Mucosa of descending colon (tissue), 3 donors: ENCODE measurements around the gene RASL12. TPM values are rescaled to one million over a fixed set of nuclear protein-coding genes. Genes with fewer than 3 reads are reported as not detected.

ENCODE experiments used
- ATAC-seq: fragments of 200-7000 bp; cut with Tn5 transposase; one replicate; pipeline ENCODE4 v1.9.1; 2020; ENCODE audit warnings: mild to moderate bottlenecking, moderate library complexity
- DNase-seq, 3 donors: peaks; one replicate each; pipeline ENCODE4 v3.0.0-alpha.2; 2020
- H3K36me3 ChIP-seq: fragments of 200-600 bp; one replicate; pipeline ENCODE4 v1.8.0; 2021; ENCODE audit warnings: low read depth, mild to moderate bottlenecking
- H3K4me1 ChIP-seq: fragments of 200-600 bp; one replicate; pipeline ENCODE4 v1.8.0; 2021; ENCODE audit warnings: low read depth, mild to moderate bottlenecking
- H3K4me3 ChIP-seq: fragments of 200-600 bp; one replicate; pipeline ENCODE4 v1.8.0; 2021; ENCODE audit warnings: mild to moderate bottlenecking
- H3K9me3 ChIP-seq: fragments of 200-600 bp; one replicate; pipeline ENCODE4 v1.8.0; 2021; ENCODE audit warnings: mild to moderate bottlenecking
- intact Hi-C, 2 donors: fragments of 100-400 bp; cut with DNase I in 1 of 2; cut with micrococcal nuclease in 1 of 2; formaldehyde crosslinking; loops; one replicate each; pipeline versions ENCODE4 v1.11.0 to v1.11.1; 2022; cut with DNase I, micrococcal nuclease
- long read RNA-seq, 2 donors: library from polyadenylated mRNA; unstranded; transcript quantifications; one replicate each; pipeline ENCODE4 v2.0.0, GENCODE V29; 2019 to 2021
- total RNA-seq, 3 donors: library from RNA; stranded (reverse); fragmentation: NEBNext Ultra II Directional in 2 of 3; extraction: Animal tissue kit (Norgen Biotek cat#: 25700) in 2 of 3; gene quantifications; one replicate each; pipeline versions ENCODE4 v1.2.1 to v1.2.4, GENCODE V29; 2021 to 2023
- TF ChIP-seq, protein P1 (sequence below): fragments of 200-600 bp; IDR thresholded peaks from one replicate; pipeline ENCODE4 v1.8.0; 2022; ENCODE audit warnings: antibody characterized with exemption, mild to moderate bottlenecking
- donor health status: DM: no; HTN: no; CAD: no; lungs with moderate emphysema.
- donor health status: DM: no; HTN: no; CAD: no.
- donor health status: DM: no; HTN: yes; CAD: no.

The RASL12 gene, protein sequence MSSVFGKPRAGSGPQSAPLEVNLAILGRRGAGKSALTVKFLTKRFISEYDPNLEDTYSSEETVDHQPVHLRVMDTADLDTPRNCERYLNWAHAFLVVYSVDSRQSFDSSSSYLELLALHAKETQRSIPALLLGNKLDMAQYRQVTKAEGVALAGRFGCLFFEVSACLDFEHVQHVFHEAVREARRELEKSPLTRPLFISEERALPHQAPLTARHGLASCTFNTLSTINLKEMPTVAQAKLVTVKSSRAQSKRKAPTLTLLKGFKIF
- total RNA-seq = 10 to 100 TPM in 1 of 3 donors, 1 to 10 TPM in 2; 2.7 to 29.7 (median 8.4) TPM
- long read RNA-seq, donor 1, transcript RASL12-201 (5 exons, 2,640 nt) = major isoform, 115 of 144 reads
- long read RNA-seq, donor 1, transcript RASL12-202 (4 exons, 1,523 nt) = minor isoform, 13 of 144 reads
- long read RNA-seq, donor 1, partial matches to known transcripts = 2 of 144 reads
- long read RNA-seq, donor 1, other reads (novel, unspliced or antisense) = 14 of 144 reads
- long read RNA-seq, donor 2, partial matches to known transcripts = 0 of 4 reads
- long read RNA-seq, donor 2, other reads (novel, unspliced or antisense) = 1 of 4 reads

DNA sequence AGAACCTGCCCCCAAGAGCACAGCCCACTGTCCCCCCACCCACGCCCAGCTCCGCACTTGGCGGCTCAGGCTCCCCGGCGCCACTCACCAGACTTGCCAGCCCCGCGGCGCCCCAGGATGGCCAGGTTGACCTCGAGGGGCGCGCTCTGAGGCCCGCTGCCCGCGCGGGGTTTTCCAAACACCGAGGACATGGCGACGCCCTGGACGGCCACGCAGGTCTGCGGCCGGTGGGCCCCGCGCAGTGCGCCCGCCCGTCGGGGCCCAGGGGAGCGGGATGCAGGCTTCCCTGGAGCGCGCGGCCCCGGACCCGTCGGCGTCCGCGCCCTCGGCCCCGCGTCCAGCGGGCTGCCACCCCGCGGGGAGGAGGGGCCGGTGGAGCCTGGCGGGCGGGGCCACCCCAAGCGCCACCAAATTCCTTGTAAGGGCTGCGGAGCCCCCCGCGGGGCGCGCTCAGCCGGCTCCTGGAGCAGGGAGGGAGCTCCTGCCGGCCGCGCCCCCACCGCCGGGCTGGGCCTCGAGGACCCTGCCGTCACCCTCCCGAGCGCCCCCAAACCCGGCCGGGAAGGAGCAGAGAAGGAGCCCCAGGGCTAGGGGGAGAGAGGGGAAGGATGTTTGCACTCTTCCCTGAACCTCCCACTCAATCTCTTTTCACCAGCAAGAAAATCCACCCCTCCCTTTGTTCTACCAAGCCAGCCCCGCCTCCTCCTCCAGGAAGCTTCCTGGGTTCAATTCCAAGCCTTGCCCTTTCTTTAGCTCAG, at the start of gene RASL12:
RASL12 (minus strand) TSS at position 347 of the 758 bp plus-strand sequence; CDS start at position 191, 156 bp downstream.
- H3K4me1 ChIP-seq = no peaks in the 10 kb centered on the region
- DNase-seq (peak in 1 of 3 donors; percentile 62), ATAC-seq (peak; percentile 57)

DNA sequence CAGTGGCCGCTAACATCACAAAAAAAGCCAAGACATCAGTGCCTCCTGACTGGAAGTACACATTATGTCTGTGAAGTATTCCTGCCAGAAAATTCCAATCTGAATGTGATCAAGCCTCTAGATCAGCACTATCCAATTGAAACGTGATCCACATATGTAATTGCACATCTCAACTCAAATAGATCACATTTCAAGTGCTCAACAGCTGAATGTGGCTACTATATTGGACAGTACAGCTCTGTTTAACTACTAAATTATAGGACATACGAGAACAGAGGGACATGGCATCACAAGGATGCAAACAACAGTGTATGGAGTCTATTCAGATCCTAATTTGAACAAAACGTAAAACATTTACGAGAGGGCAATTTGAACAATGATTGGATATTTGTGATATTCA, 47.8 kb upstream of the RASL12 start:
- H3K4me1 ChIP-seq = no peaks in the 10 kb centered on the region
- peaks cover 5% of the 10 kb centered on the region for H3K36me3 ChIP-seq
- H3K9me3 ChIP-seq = no peaks in the 10 kb centered on the region
- H3K4me3 ChIP-seq = no peak overlapping the region
- TF ChIP-seq, protein P1, sequence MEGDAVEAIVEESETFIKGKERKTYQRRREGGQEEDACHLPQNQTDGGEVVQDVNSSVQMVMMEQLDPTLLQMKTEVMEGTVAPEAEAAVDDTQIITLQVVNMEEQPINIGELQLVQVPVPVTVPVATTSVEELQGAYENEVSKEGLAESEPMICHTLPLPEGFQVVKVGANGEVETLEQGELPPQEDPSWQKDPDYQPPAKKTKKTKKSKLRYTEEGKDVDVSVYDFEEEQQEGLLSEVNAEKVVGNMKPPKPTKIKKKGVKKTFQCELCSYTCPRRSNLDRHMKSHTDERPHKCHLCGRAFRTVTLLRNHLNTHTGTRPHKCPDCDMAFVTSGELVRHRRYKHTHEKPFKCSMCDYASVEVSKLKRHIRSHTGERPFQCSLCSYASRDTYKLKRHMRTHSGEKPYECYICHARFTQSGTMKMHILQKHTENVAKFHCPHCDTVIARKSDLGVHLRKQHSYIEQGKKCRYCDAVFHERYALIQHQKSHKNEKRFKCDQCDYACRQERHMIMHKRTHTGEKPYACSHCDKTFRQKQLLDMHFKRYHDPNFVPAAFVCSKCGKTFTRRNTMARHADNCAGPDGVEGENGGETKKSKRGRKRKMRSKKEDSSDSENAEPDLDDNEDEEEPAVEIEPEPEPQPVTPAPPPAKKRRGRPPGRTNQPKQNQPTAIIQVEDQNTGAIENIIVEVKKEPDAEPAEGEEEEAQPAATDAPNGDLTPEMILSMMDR = no peak
- intact Hi-C loops = no loop called here
- ATAC-seq (no peak), DNase-seq (no peak)

More for the DNA sequence above, at the start of gene RASL12:
- TF ChIP-seq, protein P1 = no peak
- no peaks in the 10 kb centered on the region for H3K9me3 ChIP-seq
- H3K4me3 ChIP-seq = peak within 1 kb of the TSS; percentile 6
- no peaks in the 10 kb centered on the region for H3K36me3 ChIP-seq
- intact Hi-C loops = no loop called here

DNA sequence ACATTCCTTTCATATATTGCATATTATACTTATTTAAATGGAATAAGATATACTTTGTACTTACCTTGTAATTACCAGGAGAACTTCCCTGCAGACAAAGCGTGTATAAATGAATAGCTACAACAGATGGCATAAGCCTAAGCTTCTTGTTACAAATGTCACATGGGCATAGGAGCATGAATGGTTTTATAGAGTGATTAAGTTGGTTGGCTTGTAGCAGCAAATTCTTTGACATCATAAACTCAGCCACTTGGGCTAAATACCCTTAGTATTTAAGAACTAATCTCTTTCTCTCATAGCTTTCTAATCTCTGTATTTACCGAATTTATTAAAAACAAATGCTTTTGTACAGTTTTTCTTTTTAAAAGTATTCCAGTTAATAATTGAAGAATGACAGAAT, 47.3 kb upstream of the RASL12 start, which contains the start of gene UBAP1L:
UBAP1L (minus strand) TSS at position 115 of the 400 bp plus-strand sequence. CDS start 8,985 bp downstream, outside the sequence.
- no peak for ATAC-seq
- TF ChIP-seq, protein P1 = no peak
- H3K4me3 ChIP-seq = no peak within 1 kb of the TSS

DNA sequence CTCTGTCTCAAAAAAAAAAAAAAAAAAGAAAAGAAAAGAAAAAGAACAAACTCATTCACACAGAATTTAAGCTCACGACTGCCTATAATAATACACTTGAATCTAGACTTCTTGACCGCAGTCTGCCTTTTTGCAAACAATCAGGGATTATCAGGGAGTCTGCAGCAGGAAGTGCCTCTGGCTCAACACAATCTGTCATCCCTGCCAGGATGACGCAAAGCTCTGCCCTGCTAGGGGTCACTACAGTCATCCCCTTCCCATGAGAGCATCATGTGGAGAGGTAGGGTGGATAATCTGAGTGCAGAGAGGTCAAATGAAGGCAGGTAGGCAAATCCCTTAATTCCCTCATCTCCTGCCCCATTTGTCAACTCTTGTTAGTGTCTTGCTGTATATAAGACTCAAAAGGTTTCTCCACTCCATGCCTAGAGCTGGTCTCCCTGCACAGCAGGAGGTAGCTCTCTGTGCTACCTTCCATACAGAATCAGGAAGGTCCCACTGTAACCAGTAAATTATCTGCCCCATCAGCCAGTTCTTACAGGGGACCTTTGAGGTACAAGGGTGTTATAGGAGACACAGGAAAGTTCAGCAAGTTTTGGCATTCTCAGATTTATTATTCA, 43.0 kb upstream of the RASL12 start:
- Histone ChIP-seq H3K9me3 (no peaks in the 10 kb centered on the region), H3K4me3 (no peak overlapping the region), H3K4me1 (no peaks in the 10 kb centered on the region), H3K36me3 (no peaks in the 10 kb centered on the region)
- DNase-seq (no peak), ATAC-seq (no peak)
- intact Hi-C loops = no loop called here
- TF ChIP-seq, protein P1 = no peak

More for the DNA sequence above, 47.3 kb upstream of the RASL12 start, which contains the start of gene UBAP1L:
- DNase-seq = no peak
- no peaks in the 10 kb centered on the region for H3K4me1 ChIP-seq
- intact Hi-C loops = no loop called here
- H3K36me3 ChIP-seq = peaks cover 5% of the 10 kb centered on the region
- H3K9me3 ChIP-seq = no peaks in the 10 kb centered on the region

DNA sequence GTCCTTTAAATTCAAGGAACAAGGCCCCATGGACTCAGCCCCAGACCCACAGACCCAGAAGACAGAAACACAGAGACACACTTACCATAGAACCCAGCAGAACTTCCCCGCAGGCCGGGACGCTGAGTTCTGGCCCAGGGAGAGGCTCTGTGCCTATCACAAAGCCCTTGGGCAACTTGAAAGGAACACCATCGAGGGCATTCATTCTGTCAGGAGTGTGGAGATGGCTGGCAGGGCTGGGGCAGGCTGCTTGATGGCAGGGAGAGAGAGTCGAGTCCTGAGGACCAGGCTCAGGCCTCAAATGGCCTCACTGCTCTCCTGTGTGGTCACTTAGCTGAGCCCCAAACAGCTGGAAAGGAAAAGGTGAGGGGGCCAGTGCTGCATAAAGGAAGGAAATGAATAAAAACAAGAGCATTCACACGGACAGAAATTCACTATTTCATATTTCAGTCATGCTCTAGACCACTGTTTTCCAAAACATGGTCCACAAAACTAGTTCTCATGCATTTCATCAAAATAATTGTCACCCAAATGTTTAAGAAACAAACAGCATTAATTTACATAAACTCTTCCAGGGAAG, 38.3 kb upstream of the RASL12 start:
- TF ChIP-seq, protein P1 = no peak
- ATAC-seq = no peak
- no peak for DNase-seq
- Histone ChIP-seq H3K4me1 (peaks cover 3% of the 10 kb centered on the region), H3K9me3 (no peaks in the 10 kb centered on the region), H3K36me3 (no peaks in the 10 kb centered on the region), H3K4me3 (no peak overlapping the region)
- intact Hi-C loops = no loop called here
